Ascending aorta (tissue), 2 donors: ENCODE data around the gene TAS2R50. TPM values are rescaled to one million over a fixed set of nuclear protein-coding genes. Genes with fewer than 3 reads are reported as not detected.

Source experiments
- DNase-seq, 2 donors: peaks; one replicate each; pipeline ENCODE4 v3.0.0-alpha.2; 2019; ENCODE audit warnings: low spot score in 2 of 2
- H3K27ac ChIP-seq, 2 donors: fragments of 200-600 bp; sonication (generic); one replicate each; pipeline ENCODE4 v1.5.1; 2016 to 2017; ENCODE audit warnings: mild to moderate bottlenecking in 1 of 2
- H3K27me3 ChIP-seq: fragments of 200-600 bp; sonication (generic); one replicate; pipeline ENCODE4 v1.5.1; 2017
- H3K36me3 ChIP-seq, 2 donors: fragments of 200-600 bp; sonication (generic); one replicate each; pipeline ENCODE4 v1.5.1; 2016
- H3K4me1 ChIP-seq, 2 donors: fragments of 200-600 bp; sonication (generic); one replicate each; pipeline ENCODE4 v1.5.1; 2016 to 2017; ENCODE audit warnings: mild to moderate bottlenecking in 1 of 2
- H3K4me3 ChIP-seq, 2 donors: fragments of 200-600 bp; sonication (generic); one replicate each; pipeline ENCODE4 v1.5.1; 2016 to 2017; ENCODE audit warnings: mild to moderate bottlenecking in 1 of 2
- H3K9me3 ChIP-seq, 2 donors: fragments of 200-600 bp; sonication (generic); one replicate each; pipeline ENCODE4 v1.5.1; 2016
- intact Hi-C: fragments of 100-400 bp; cut with DNase I; formaldehyde crosslinking; loops from one replicate; pipeline ENCODE4 v1.15.1; 2023
- total RNA-seq: library from RNA; depleted of rRNA; stranded (reverse); fragments of >200 nt; gene quantifications from one replicate; pipeline ENCODE4 v1.1.0, GENCODE V29; 2016
- TF ChIP-seq, protein P1 (sequence below), 3 experiments: fragments of 200-600 bp in 2 of 3; fragments of 450-650 bp in 1 of 3; sonication (generic) in 2 of 3; IDR thresholded peaks; one replicate each; pipeline ENCODE4 v1.5.1; 2016 to 2019; ENCODE audit warnings: antibody characterized with exemption in 3 of 3, mild to moderate bottlenecking in 1 of 3, moderate library complexity in 1 of 3

TAS2R50 gene
- total RNA-seq, 1 donor from 2014 or later, result not detected

DNA sequence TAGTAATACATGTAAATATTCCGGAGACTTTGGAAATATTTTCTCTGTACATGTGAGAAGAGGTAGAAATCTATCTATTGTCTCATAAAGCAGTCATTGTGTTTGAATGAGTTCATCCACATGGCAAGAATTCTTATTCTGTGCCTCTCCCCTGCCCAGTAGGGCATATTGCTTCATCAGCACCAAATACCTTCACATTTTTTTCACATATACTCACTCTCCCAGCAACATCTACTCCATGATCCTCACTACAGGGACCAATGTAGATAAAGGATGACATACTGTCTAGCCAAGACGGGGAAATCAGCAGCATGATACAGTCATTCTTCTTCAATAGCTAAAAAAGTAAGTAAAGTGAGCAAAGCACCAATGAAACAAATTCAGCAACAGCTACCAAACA, 46.3 kb downstream of the TAS2R50 start:
- no peak for DNase-seq
- no peaks in the 10 kb centered on the region for H3K27me3 ChIP-seq
- H3K4me3 ChIP-seq, result no peak overlapping the region
- no peaks in the 10 kb centered on the region for H3K4me1 ChIP-seq
- TF ChIP-seq, protein P1, sequence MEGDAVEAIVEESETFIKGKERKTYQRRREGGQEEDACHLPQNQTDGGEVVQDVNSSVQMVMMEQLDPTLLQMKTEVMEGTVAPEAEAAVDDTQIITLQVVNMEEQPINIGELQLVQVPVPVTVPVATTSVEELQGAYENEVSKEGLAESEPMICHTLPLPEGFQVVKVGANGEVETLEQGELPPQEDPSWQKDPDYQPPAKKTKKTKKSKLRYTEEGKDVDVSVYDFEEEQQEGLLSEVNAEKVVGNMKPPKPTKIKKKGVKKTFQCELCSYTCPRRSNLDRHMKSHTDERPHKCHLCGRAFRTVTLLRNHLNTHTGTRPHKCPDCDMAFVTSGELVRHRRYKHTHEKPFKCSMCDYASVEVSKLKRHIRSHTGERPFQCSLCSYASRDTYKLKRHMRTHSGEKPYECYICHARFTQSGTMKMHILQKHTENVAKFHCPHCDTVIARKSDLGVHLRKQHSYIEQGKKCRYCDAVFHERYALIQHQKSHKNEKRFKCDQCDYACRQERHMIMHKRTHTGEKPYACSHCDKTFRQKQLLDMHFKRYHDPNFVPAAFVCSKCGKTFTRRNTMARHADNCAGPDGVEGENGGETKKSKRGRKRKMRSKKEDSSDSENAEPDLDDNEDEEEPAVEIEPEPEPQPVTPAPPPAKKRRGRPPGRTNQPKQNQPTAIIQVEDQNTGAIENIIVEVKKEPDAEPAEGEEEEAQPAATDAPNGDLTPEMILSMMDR (IDR thresholded peaks at IDR 0.05), result no peak
- intact Hi-C loops, result no loop called here
- no peaks in the 10 kb centered on the region for H3K9me3 ChIP-seq
- no peak overlapping the region for H3K27ac ChIP-seq
- H3K36me3 ChIP-seq, result no peaks in the 10 kb centered on the region

DNA sequence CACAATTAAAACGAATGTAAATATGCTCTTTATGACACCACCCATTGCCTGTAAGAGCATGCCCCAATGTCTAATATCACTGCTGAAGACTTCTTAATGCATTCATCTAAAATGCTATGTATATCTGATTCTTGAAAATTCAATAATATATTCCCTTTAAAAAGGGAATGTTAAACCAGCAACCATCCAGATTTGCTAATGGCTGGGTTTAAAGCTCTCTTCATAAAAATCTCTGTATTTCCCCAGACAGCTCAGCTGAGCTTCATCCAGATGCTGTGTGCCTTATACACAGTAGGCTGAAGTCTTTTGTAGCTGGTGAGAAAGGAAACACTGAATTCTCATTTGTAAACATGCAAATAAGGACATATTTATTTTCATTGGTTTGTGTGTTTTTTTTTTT, 47.5 kb downstream of the TAS2R50 start, which contains the start of gene TAS2R14:
TAS2R14 (minus strand) TSS at position 101 of the 400 bp plus-strand sequence; CDS start at position 45, 56 bp downstream.
- Histone ChIP-seq H3K27me3 (no peaks in the 10 kb centered on the region), H3K27ac (no peak within 1 kb of the TSS), H3K9me3 (no peaks in the 10 kb centered on the region), H3K4me1 (no peaks in the 10 kb centered on the region), H3K36me3 (no peaks in the 10 kb centered on the region), H3K4me3 (no peak within 1 kb of the TSS)
- TF ChIP-seq, protein P1 (IDR thresholded peaks at IDR 0.05), result no peak
- intact Hi-C loops, result no loop called here
- no peak for DNase-seq

DNA sequence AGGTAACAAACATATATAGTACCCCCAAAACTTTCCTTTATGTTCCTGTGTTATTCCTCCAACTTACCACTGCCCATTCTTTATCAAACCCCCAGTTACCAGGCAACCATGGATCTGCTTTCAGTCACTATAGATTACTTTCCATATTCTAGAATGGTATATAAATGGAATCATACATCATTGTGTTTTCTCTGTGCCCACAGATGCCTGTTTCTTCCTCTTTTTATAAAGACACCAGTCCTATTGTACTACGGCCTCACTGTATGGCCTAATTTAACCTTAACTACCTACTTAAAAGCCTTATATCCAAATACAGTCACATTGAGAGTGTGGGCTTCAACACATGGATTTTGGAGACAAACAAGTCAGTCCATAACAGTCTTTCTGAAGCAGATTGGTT, 50.2 kb downstream of the TAS2R50 start:
- Histone ChIP-seq H3K4me3 (no peak overlapping the region), H3K4me1 (no peaks in the 10 kb centered on the region), H3K27me3 (no peaks in the 10 kb centered on the region), H3K27ac (no peak overlapping the region), H3K9me3 (no peaks in the 10 kb centered on the region), H3K36me3 (no peaks in the 10 kb centered on the region)
- no peak for DNase-seq
- TF ChIP-seq, protein P1 (IDR thresholded peaks at IDR 0.05), result no peak
- intact Hi-C loops, result no loop called here

Other genes starting within 250 kb of the TAS2R50 start
- gene TAS2R7, start 184.3 kb downstream of the TAS2R50 start, total RNA-seq, result not detected
- gene TAS2R8, start 179.6 kb downstream of the TAS2R50 start, total RNA-seq, result not detected
- gene TAS2R9, start 176.7 kb downstream of the TAS2R50 start, total RNA-seq, result not detected
- gene TAS2R10, start 160.6 kb downstream of the TAS2R50 start, total RNA-seq, result not detected
- gene PRR4, start 137.4 kb downstream of the TAS2R50 start, total RNA-seq, result not detected
- gene PRH1, start 102.7 kb downstream of the TAS2R50 start, total RNA-seq, result not detected
- 1.4 TPM for gene TAS2R13, start 77.3 kb downstream of the TAS2R50 start, total RNA-seq
- gene PRH2, start 57.7 kb downstream of the TAS2R50 start, total RNA-seq, result not detected
- not detected for gene TAS2R14, start 47.6 kb downstream of the TAS2R50 start, total RNA-seq
- gene TAS2R20, start 11.4 kb upstream of the TAS2R50 start, total RNA-seq, result 4.7 TPM
- gene TAS2R19, start 35.7 kb upstream of the TAS2R50 start, total RNA-seq, result not detected
- gene TAS2R31, start 44.5 kb upstream of the TAS2R50 start, total RNA-seq, result not detected
- 23.2 TPM for gene TAS2R46, start 75.4 kb upstream of the TAS2R50 start, total RNA-seq
- not detected for gene TAS2R43, start 105.4 kb upstream of the TAS2R50 start, total RNA-seq
- gene TAS2R30, start 147.7 kb upstream of the TAS2R50 start, total RNA-seq, result 3.6 TPM
- 8.0 TPM for gene SMIM10L1, start 184.3 kb upstream of the TAS2R50 start, total RNA-seq
- not detected for gene TAS2R42, start 200.0 kb upstream of the TAS2R50 start, total RNA-seq